ENCODE measurements around the gene TMC8.

TMC8 gene

GRCh38 chr17:78168242-78168902 is 37.8 kb downstream of the TMC8 start, which contains the start of gene SYNGR2 (continued):
- peak; percentile 40 for TF ChIP-seq EGR2 (tag by site-specific recombination; IDR thresholded peaks at IDR 0.05; ENCODE audit: low read depth)
- TF ChIP-seq SP2 (tag by site-specific recombination; IDR thresholded peaks at IDR 0.05), result peak; percentile 16
- TF ChIP-seq ZBTB7A (tag by site-specific recombination; IDR thresholded peaks at IDR 0.05; ENCODE audit: low read depth), result no peak; the same call in 1 of the 2 replicates
- TF ChIP-seq TCF7L2 (IDR thresholded peaks at IDR 0.05; ENCODE audit: borderline replicate concordance, low read depth, low read length), result no peak
- no peak for TF ChIP-seq SCRT2 (tag by site-specific recombination; IDR thresholded peaks at IDR 0.05)
- TF ChIP-seq ZNF777 (tag by site-specific recombination; IDR thresholded peaks at IDR 0.05; ENCODE audit: borderline replicate concordance), result no peak
- no peak for TF ChIP-seq WT1 (tag by site-specific recombination; IDR thresholded peaks at IDR 0.05)
- TF ChIP-seq ZNF600 (tag by site-specific recombination; IDR thresholded peaks at IDR 0.05), result no peak
- no peak for TF ChIP-seq ZNF132 (tag by site-specific recombination; IDR thresholded peaks at IDR 0.05; ENCODE audit: borderline replicate concordance)
- no peak for TF ChIP-seq ZSCAN18 (tag by site-specific recombination; IDR thresholded peaks at IDR 0.05)
- no peak for TF ChIP-seq ZNF623 (tag by site-specific recombination; IDR thresholded peaks at IDR 0.05)
- TF ChIP-seq ZNF404 (tag by site-specific recombination; IDR thresholded peaks at IDR 0.05), result no peak
- no peak for TF ChIP-seq ZNF354C (tag by site-specific recombination; IDR thresholded peaks at IDR 0.05; ENCODE audit: borderline replicate concordance, low read depth)
- no peak for TF ChIP-seq SP7 (tag by site-specific recombination; IDR thresholded peaks at IDR 0.05)
- TF ChIP-seq ZBTB20 (tag by site-specific recombination; IDR thresholded peaks at IDR 0.05), result 0 out of 2 replicates have a peak, but pooled peaks have one; percentile 6
- TF ChIP-seq ZNF488 (tag by site-specific recombination; IDR thresholded peaks at IDR 0.05), result no peak
- peak; percentile 35 for TF ChIP-seq ZNF341 (tag by site-specific recombination; IDR thresholded peaks at IDR 0.05; ENCODE audit: low read depth)
- TF ChIP-seq, protein P1, sequence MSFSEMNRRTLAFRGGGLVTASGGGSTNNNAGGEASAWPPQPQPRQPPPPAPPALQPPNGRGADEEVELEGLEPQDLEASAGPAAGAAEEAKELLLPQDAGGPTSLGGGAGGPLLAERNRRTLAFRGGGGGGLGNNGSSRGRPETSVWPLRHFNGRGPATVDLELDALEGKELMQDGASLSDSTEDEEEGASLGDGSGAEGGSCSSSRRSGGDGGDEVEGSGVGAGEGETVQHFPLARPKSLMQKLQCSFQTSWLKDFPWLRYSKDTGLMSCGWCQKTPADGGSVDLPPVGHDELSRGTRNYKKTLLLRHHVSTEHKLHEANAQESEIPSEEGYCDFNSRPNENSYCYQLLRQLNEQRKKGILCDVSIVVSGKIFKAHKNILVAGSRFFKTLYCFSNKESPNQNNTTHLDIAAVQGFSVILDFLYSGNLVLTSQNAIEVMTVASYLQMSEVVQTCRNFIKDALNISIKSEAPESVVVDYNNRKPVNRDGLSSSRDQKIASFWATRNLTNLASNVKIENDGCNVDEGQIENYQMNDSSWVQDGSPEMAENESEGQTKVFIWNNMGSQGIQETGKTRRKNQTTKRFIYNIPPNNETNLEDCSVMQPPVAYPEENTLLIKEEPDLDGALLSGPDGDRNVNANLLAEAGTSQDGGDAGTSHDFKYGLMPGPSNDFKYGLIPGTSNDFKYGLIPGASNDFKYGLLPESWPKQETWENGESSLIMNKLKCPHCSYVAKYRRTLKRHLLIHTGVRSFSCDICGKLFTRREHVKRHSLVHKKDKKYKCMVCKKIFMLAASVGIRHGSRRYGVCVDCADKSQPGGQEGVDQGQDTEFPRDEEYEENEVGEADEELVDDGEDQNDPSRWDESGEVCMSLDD (tag by site-specific recombination; IDR thresholded peaks at IDR 0.05), result no peak
- TF ChIP-seq ZNF121 (tag by site-specific recombination; IDR thresholded peaks at IDR 0.05), result no peak
- no peak for TF ChIP-seq ZNF654 (tag by site-specific recombination; IDR thresholded peaks at IDR 0.05; ENCODE audit: low read depth)
- TF ChIP-seq ELK4 (IDR thresholded peaks at IDR 0.05; ENCODE audit: borderline replicate concordance, low read depth, low read length), result no peak
- TF ChIP-seq ZNF202 (tag by site-specific recombination; IDR thresholded peaks at IDR 0.05; ENCODE audit: borderline replicate concordance), result no peak
- TF ChIP-seq KLF7 (tag by site-specific recombination; IDR thresholded peaks at IDR 0.05; ENCODE audit: borderline replicate concordance), result peak; percentile 69; the same call in 1 of the 2 replicates
- TF ChIP-seq, protein P2, sequence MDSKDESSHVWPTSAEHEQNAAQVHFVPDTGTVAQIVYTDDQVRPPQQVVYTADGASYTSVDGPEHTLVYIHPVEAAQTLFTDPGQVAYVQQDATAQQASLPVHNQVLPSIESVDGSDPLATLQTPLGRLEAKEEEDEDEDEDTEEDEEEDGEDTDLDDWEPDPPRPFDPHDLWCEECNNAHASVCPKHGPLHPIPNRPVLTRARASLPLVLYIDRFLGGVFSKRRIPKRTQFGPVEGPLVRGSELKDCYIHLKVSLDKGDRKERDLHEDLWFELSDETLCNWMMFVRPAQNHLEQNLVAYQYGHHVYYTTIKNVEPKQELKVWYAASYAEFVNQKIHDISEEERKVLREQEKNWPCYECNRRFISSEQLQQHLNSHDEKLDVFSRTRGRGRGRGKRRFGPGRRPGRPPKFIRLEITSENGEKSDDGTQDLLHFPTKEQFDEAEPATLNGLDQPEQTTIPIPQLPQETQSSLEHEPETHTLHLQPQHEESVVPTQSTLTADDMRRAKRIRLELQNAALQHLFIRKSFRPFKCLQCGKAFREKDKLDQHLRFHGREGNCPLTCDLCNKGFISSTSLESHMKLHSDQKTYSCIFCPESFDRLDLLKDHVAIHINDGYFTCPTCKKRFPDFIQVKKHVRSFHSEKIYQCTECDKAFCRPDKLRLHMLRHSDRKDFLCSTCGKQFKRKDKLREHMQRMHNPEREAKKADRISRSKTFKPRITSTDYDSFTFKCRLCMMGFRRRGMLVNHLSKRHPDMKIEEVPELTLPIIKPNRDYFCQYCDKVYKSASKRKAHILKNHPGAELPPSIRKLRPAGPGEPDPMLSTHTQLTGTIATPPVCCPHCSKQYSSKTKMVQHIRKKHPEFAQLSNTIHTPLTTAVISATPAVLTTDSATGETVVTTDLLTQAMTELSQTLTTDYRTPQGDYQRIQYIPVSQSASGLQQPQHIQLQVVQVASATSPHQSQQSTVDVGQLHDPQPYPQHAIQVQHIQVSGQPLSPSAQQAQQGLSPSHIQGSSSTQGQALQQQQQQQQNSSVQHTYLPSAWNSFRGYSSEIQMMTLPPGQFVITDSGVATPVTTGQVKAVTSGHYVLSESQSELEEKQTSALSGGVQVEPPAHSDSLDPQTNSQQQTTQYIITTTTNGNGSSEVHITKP (tag by site-specific recombination; IDR thresholded peaks at IDR 0.05), result peak; percentile 77
- TF ChIP-seq REPIN1 (tag by site-specific recombination; IDR thresholded peaks at IDR 0.05; ENCODE audit: low read depth), result no peak
- TF ChIP-seq ZNF223 (tag by site-specific recombination; IDR thresholded peaks at IDR 0.05), result no peak
- TF ChIP-seq ZNF174 (tag by site-specific recombination; IDR thresholded peaks at IDR 0.05), result no peak
- no peak for TF ChIP-seq ZNF747 (tag by site-specific recombination; IDR thresholded peaks at IDR 0.05)
- TF ChIP-seq ZNF621 (tag by site-specific recombination; IDR thresholded peaks at IDR 0.05), result no peak
- TF ChIP-seq ZNF423 (tag by site-specific recombination; IDR thresholded peaks at IDR 0.05), result no peak
- TF ChIP-seq ZNF521 (tag by site-specific recombination; IDR thresholded peaks at IDR 0.05), result no peak
- TF ChIP-seq KLF16 (tag by site-specific recombination; IDR thresholded peaks at IDR 0.05), result no peak
